ENCODE measurements around the gene ANXA1.

The ANXA1 gene

GRCh38 chr9:73206851-73207250, 55.2 kb downstream of the ANXA1 start:
- H3K36me3 Mint-ChIP-seq (ENCODE audit: insufficient read depth): no peaks in the 10 kb centered on the region
- no peak overlapping the region for H3K27ac Mint-ChIP-seq (ENCODE audit: low read depth)
- H3K4me3 Mint-ChIP-seq: no peak overlapping the region
- ATAC-seq (replicated peaks; ENCODE audit: extremely low read depth, poor library complexity, severe bottlenecking): no peak
- no peaks in the 10 kb centered on the region for H3K4me1 Mint-ChIP-seq
- no peaks in the 10 kb centered on the region for H3K27me3 Mint-ChIP-seq
- no peaks in the 10 kb centered on the region for H3K9me3 Mint-ChIP-seq
- DNase-seq (ENCODE audit: low spot score in 2 of 2): no peak

- Mint-ChIP-seq H3K27ac (ENCODE audit: low read depth) (no peak overlapping the region), H3K27me3 (peaks cover 13% of the 10 kb centered on the region), H3K9me3 (no peaks in the 10 kb centered on the region), H3K36me3 (ENCODE audit: insufficient read depth) (peaks cover 1% of the 10 kb centered on the region), H3K4me1 (no peaks in the 10 kb centered on the region), H3K4me3 (no peak overlapping the region)
- DNase-seq (ENCODE audit: low spot score in 2 of 2) (no peak), ATAC-seq (replicated peaks; ENCODE audit: extremely low read depth, poor library complexity, severe bottlenecking) (no peak)
Observed at GRCh38 chr9:73210886-73211666, 59.4 kb downstream of the ANXA1 start.

- Mint-ChIP-seq H3K4me3 (no peak overlapping the region), H3K4me1 (no peaks in the 10 kb centered on the region), H3K27ac (ENCODE audit: low read depth) (no peak overlapping the region), H3K36me3 (ENCODE audit: insufficient read depth) (peaks cover 1% of the 10 kb centered on the region), H3K27me3 (peaks cover 20% of the 10 kb centered on the region), H3K9me3 (no peaks in the 10 kb centered on the region)
- DNase-seq (ENCODE audit: low spot score in 2 of 2) (no peak), ATAC-seq (replicated peaks; ENCODE audit: extremely low read depth, poor library complexity, severe bottlenecking) (no peak)
Observed at GRCh38 chr9:73213300-73213699, 61.6 kb downstream of the ANXA1 start.

- no peak overlapping the region for H3K4me3 Mint-ChIP-seq
- ATAC-seq (replicated peaks; ENCODE audit: extremely low read depth, poor library complexity, severe bottlenecking) (no peak), DNase-seq (ENCODE audit: low spot score in 2 of 2) (no peak)
- no peaks in the 10 kb centered on the region for H3K9me3 Mint-ChIP-seq
- no peak overlapping the region for H3K27ac Mint-ChIP-seq (ENCODE audit: low read depth)
- no peaks in the 10 kb centered on the region for H3K4me1 Mint-ChIP-seq
- H3K27me3 Mint-ChIP-seq: peaks cover 39% of the 10 kb centered on the region
- H3K36me3 Mint-ChIP-seq (ENCODE audit: insufficient read depth): peaks cover 1% of the 10 kb centered on the region
Observed at GRCh38 chr9:73215249-73215648, 63.6 kb downstream of the ANXA1 start.

- H3K4me1 Mint-ChIP-seq: no peaks in the 10 kb centered on the region
Observed at GRCh38 chr9:73216100-73216499, 64.4 kb downstream of the ANXA1 start.

More at GRCh38 chr9:73216100-73216499, 64.4 kb downstream of the ANXA1 start:
- Mint-ChIP-seq H3K9me3 (no peaks in the 10 kb centered on the region), H3K36me3 (ENCODE audit: insufficient read depth) (peaks cover 1% of the 10 kb centered on the region), H3K27me3 (peaks cover 45% of the 10 kb centered on the region), H3K27ac (ENCODE audit: low read depth) (no peak overlapping the region), H3K4me3 (no peak overlapping the region)
- ATAC-seq (replicated peaks; ENCODE audit: extremely low read depth, poor library complexity, severe bottlenecking): no peak
- DNase-seq (ENCODE audit: low spot score in 2 of 2): no peak

Measured in central memory CD8-positive, alpha-beta T cell (primary cell).